ENCODE measurements around the gene NETO1.

The NETO1 gene, protein sequence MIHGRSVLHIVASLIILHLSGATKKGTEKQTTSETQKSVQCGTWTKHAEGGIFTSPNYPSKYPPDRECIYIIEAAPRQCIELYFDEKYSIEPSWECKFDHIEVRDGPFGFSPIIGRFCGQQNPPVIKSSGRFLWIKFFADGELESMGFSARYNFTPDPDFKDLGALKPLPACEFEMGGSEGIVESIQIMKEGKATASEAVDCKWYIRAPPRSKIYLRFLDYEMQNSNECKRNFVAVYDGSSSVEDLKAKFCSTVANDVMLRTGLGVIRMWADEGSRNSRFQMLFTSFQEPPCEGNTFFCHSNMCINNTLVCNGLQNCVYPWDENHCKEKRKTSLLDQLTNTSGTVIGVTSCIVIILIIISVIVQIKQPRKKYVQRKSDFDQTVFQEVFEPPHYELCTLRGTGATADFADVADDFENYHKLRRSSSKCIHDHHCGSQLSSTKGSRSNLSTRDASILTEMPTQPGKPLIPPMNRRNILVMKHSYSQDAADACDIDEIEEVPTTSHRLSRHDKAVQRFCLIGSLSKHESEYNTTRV

DNA sequence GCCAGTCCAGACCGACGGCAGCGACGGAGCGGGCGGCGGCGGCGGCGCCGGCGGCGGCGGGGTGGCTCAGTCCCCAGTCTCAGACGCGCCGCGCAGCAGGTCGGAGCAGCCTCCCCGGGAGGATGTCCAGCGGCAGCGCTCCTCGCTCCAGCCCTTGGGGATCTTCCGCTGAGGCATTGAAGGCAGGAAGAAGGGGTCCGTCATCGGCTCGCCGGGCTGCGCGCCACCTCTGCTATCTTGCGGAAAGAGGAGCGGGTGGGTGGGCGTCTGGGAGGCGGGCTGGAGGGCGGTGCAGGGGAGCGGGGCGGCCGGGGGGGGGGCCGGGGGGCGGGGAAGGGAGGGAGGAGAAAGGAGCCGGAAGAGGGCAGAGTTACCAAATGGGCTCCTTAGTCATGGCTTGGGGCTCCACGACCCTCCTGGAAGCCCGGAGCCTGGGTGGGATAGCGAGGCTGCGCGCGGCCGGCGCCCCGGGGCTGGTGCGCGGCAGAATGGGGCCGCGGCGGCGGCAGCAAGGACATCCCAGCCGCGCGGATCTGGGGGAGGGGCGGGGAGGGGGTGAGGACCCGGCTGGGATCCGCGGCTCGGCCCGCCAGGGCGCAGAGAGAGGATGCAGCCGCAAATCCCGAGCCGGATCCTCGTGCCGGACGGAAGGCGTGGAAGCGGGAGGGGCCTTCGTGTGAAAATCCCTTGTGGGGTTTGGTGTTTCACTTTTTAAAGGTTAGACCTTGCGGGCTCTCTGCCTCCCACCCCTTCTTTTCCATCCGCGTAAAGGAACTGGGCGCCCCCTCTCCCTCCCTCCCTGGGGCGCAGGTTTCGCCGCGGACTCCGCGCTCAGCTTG is at the start of gene NETO1:
Gene NETO1 (minus strand): TSS at position 242 of the 839 bp plus-strand sequence. CDS start 696 bp downstream, outside the sequence.
- no peak for DNase-seq

DNA sequence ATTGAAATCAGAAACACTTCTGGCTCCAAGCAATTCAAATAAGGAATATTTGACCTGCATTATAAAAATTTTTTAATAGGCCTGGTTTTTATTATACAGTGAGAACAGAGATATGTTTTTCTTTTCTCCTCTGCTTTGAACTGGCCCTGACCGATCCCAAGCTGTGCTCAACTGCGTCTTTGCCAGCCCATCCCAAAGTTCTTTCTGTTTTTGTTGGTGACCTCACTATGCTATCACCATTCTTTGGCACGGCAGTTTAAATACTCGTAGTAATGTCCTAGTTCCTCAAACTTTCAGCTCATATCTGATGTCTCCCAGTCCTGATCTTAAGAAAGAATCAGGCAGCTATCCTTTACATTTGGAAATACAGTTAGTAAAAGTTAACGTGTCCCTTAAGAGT is 42.3 kb upstream of the NETO1 start:
- DNase-seq: no peak

- no peak for DNase-seq
Measured at GRCh38 chr18:72908181-72908580, 40.4 kb upstream of the NETO1 start.

DNA sequence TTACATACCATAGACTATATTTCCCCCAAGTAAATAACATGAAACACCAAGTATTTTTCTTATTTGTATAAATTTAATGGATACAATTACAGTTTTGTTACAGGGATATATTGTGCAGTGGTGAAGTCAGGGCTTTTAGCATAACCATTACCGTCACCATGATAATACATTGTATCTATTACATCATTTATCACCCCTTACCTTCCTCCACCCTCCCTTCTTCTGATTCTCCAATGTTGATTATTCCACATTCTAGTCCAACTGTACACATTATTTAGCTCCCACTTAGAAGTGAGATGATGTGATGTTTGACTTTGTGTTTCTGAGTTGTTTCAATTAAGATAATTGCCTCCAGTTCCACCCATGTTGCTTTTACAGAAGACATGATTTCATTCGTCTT is 35.2 kb upstream of the NETO1 start:
- DNase-seq: no peak

DNA sequence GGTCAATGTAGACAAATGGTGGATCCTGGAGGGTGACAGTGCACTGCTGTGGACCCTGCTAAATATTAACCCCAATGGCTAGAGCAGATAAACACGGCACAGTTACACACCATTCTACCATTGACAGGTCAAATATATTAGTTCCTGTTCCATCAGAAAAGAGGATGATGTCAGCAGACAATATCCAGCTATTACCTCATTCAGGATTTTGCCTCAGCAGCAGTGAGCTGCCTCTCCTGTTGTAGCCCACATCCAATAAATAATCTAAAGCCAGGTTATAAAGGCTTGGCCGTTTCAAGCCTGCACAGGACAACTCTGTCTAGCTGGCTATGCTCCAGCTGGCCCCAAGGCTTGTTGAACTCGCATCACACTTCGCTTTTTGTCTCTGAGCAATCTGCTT is 31.6 kb upstream of the NETO1 start:
- no peak for DNase-seq

DNA sequence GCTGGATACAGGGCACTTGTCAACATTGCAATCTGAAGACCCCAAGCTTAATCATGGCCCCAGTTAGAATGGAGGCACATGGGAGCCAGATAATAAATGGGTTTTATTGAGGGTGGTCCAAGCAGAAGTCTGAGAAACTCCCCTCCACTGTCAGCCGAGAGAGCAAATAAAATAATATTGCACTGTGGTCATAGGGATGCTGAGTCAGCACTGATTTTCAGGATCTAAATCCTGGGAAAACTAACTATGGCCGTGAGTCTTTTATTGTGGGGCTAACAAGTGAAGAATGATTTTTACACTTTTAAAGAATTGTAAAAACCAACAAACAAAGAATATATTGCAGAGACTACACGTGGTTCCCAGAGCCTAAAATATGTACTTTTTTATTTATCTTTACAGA is 31.1 kb upstream of the NETO1 start:
- no peak for DNase-seq

GRCh38 chr18:72895548-72895947 is 27.8 kb upstream of the NETO1 start:
- DNase-seq: no peak

- no peak for DNase-seq
Measured at GRCh38 chr18:72878561-72878960, 10.8 kb upstream of the NETO1 start.

GRCh38 chr18:72878143-72878542 is 10.4 kb upstream of the NETO1 start:
- no peak for DNase-seq

GRCh38 chr18:72871091-72871490 is 3.3 kb upstream of the NETO1 start:
- no peak for DNase-seq

- no peak for DNase-seq
Measured at GRCh38 chr18:72869226-72870185, 1.7 kb upstream of the NETO1 start.

GRCh38 chr18:72868585-72869225 is 918 bp upstream of the NETO1 start:
- DNase-seq: no peak

DNA sequence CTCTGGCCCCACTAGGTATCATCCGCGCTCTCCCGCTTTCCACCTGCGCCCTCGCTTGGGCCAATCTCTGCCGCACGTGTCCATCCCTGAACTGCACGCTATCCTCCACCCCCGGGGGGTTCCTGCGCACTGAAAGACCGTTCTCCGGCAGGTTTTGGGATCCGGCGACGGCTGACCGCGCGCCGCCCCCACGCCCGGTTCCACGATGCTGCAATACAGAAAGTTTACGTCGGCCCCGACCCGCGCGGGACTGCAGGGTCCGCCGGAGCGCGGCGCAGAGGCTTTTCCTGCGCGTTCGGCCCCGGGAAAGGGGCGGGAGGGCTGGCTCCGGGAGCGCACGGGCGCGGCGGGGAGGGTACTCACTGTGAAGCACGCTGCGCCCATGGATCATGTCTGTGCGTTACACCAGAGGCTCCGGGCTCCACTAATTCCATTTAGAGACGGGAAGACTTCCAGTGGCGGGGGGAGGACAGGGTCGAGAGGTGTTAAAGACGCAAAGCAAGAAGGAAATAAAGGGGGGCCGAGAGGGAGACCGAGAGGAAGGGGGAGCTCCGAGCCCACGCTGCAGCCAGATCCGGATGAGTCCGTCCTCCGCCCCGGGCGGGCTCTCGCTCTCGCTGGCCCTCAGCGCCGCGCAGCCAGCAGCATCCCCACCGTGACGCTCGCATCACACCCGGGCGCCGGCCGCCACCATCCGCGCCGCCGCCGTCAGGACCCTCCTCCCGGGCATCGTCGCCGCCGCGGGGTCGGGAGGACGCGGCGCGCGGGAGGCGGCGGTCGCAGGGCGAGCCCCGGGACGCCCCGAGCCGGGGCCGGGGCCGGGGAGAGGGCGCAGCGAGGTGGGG is 664 bp downstream of the NETO1 start:
- DNase-seq: no peak

- no peak for DNase-seq
Measured at GRCh38 chr18:72866442-72866900, 1.3 kb downstream of the NETO1 start.

DNA sequence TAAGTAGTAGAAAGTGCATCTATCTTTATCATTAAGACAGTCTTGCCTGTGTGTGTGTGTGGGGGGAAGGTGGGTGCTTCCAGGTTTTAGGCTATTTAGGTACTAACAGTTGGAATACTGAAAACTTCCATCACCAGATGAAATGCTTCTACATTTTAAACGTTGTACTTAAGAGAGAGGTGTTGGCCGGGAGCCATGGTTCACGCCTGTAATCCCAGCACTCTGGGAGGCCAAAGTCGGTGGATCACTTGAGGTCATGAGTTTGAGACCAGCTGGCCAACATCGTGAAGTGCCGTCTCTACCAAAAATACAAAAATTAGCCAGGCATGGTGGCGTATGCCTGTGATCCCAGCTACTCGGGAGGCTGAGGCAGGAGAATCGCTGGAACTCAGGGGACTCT is 4.0 kb downstream of the NETO1 start:
- DNase-seq: no peak

DNA sequence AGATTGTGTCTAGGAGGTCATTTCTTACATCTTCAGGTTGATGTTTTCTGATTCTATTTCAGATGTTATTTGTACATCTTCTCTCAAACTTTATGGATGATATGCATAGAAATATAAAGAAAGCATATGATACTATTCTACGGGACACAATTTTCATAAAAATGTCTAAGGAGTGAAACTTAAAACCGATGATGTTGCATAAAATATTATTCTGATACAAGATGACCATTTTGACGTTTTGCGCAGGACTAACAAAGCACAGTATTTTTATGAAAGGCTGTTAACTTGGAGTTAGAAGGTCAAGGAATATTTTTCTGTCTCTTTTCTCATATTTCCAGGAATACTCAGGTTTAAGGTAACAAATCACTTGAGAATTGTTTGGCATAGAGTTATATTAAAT is 8.7 kb downstream of the NETO1 start:
- no peak for DNase-seq

GRCh38 chr18:72849671-72850070 is 18.1 kb downstream of the NETO1 start:
- DNase-seq: no peak

DNA sequence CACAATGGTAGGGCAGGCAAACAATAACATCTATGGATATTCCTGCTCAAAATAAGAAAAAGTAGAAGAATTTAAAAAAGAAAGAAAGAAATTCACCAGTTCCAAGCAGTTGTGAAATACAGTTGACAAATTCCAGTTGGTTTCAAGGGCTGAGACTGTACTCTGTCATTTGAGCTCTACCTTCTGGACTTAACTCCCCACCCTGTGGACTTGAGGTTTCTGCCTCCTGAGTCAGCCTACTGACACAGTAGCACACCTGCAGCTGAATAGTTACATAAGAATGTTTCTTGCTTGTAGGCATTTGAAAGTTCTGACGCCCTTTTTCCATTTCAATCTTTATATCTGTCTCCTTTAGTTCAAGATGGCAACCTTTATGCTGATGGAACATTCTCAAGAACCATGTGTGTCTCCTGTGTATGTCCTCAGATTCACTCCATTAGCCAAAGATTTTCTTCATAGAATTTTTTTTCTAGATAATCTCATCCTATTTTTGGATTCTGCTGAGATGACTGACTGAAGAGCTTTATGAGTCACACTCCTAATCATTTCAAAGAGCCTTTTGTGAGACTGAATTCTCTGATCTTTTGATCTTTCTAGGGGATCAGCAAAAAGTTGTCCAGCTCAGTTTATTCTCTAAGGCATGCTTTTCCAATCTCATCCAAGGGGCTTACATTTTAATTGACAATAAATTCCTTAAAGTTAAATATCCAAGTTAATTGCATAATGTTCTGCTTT is 19.1 kb downstream of the NETO1 start:
- no peak for DNase-seq

DNA sequence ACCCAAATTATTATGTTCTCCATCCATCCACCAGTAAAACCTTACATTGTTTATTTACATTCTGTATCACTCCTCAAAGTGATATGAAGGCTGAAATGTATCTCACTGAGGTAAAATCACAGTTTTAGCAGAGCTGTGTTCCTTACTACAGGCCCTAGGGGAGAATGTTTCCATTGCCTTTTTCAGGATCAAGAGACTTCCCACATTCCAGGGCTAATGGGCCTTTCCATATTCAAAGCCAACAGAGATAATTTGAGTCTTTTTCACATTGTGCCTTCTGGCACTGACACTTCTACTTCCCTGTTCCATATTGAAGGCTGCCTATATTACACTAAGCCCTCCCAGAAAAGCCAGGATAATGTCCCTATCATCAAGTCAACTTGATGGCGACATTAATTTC is 20.0 kb downstream of the NETO1 start:
- DNase-seq: no peak
